Testis (tissue), 3 donors: ENCODE measurements around the gene MOG. TPM values are rescaled to one million over a fixed set of nuclear protein-coding genes. Genes with fewer than 3 reads are reported as not detected.

ENCODE experiments used
- DNase-seq: peaks from one replicate; pipeline ENCODE4 v3.0.0-alpha.2; 2019
- H3K27ac ChIP-seq, 2 donors: fragments of 200-600 bp; sonication (generic); one replicate each; pipeline ENCODE4 v1.5.1; 2019
- H3K27me3 ChIP-seq: fragments of 200-600 bp; sonication (generic); one replicate; pipeline ENCODE4 v1.5.1; 2019
- H3K36me3 ChIP-seq: fragments of 200-600 bp; sonication (generic); one replicate; pipeline ENCODE4 v1.5.1; 2017; ENCODE audit warnings: low read depth; ENCODE audit errors: missing control alignments
- H3K4me1 ChIP-seq: fragments of 200-600 bp; sonication (generic); one replicate; pipeline ENCODE4 v1.5.1; 2019
- H3K4me3 ChIP-seq, 2 donors: fragments of 200-600 bp; sonication (generic); one replicate each; pipeline ENCODE4 v1.5.1; 2017 to 2019
- H3K9me3 ChIP-seq: fragments of 200-600 bp; sonication (generic); one replicate; pipeline ENCODE4 v1.5.1; 2017
- CTCF ChIP-seq, 3 experiments: fragments of 450-650 bp in 2 of 3; fragments of 200-600 bp in 1 of 3; sonication (generic) in 1 of 3; IDR thresholded peaks; one replicate each; pipeline ENCODE4 v1.5.1; 2016 to 2019; ENCODE audit warnings: antibody characterized with exemption in 3 of 3, mild to moderate bottlenecking in 2 of 3, moderate library complexity in 1 of 3
- POLR2A ChIP-seq: fragments of 450-650 bp; IDR thresholded peaks from one replicate; pipeline ENCODE4 v1.6.1; 2017; ENCODE audit warnings: antibody characterized with exemption, mild to moderate bottlenecking, moderate library complexity
- WGBS, 2 donors: methylation state at CpG; one replicate each; pipeline ENCODE4 v1.1.5; 2018; 5-methylcytosine and 5-hydroxymethylcytosine counted together
- intact Hi-C: fragments of 100-400 bp; cut with DNase I; formaldehyde crosslinking; loops from one replicate; pipeline ENCODE4 v1.15.1; 2023; ENCODE audit warnings: low total_unique reads
- polyA plus RNA-seq: library from polyadenylated mRNA; stranded (reverse); fragments of 350-450 nt; fragmentation: Illumina TruSeq; extraction: RNeasy Lipid Tissue Mini Kit (QIAGEN cat#74804); gene quantifications from one replicate; pipeline ENCODE4 v1.2.3, GENCODE V29; 2014; ENCODE audit warnings: low read depth, low replicate concordance; ENCODE audit not compliant: insufficient read depth
- total RNA-seq, 2 donors: library from RNA; depleted of rRNA; stranded (reverse); fragments of >200 nt; gene quantifications; one replicate each; pipeline ENCODE4 v1.2.3, GENCODE V29; 2016

Gene MOG
- total and polyA plus RNA-seq, 3 donors from 2014 or later: 0.19 to 0.36 TPM; not detected in 1

GRCh38 chr6:29633534-29633905 lies 23.4 kb upstream of the MOG start:
- no peaks in the 10 kb centered on the region for H3K9me3 ChIP-seq
- peaks cover 10% of the 10 kb centered on the region for H3K4me1 ChIP-seq
- TF ChIP-seq POLR2A: no peak
- TF ChIP-seq CTCF (IDR thresholded peaks at IDR 0.05): no peak
- intact Hi-C loops: no loop called here
- peak overlapping the region; percentile 72 to 84 for H3K4me3 ChIP-seq
- no peak for DNase-seq
- WGBS, 2 donors: 2 to 6% methylated on average over 9 of the region's 9 CpGs
- H3K27ac ChIP-seq: peak overlapping the region; percentile 72 to 80
- H3K36me3 ChIP-seq: no peaks in the 10 kb centered on the region
- no peaks in the 10 kb centered on the region for H3K27me3 ChIP-seq

- no peaks in the 10 kb centered on the region for H3K27me3 ChIP-seq
- no peaks in the 10 kb centered on the region for H3K9me3 ChIP-seq
- intact Hi-C loops: no loop called here
- TF ChIP-seq CTCF (IDR thresholded peaks at IDR 0.05): no peak
- TF ChIP-seq POLR2A: no peak
- no peaks in the 10 kb centered on the region for H3K36me3 ChIP-seq
- 82 to 92% methylated on average over 9 of the region's 9 CpGs for WGBS, 2 donors
- DNase-seq: no peak
- no peaks in the 10 kb centered on the region for H3K4me1 ChIP-seq
- H3K4me3 ChIP-seq: no peak overlapping the region
- no peak overlapping the region for H3K27ac ChIP-seq
Measured at GRCh38 chr6:29637247-29637646, 19.6 kb upstream of the MOG start.

GRCh38 chr6:29641430-29642148 lies 15.3 kb upstream of the MOG start:
- DNase-seq: no peak
- no peak for TF ChIP-seq CTCF (IDR thresholded peaks at IDR 0.05)
- TF ChIP-seq POLR2A: no peak
- intact Hi-C loops: loop anchor here (10.0 kb wide), 1 partner anchor 1083 kb away; the partner anchor contains the start of gene TUBB
- no peak overlapping the region for H3K27ac ChIP-seq
- no peaks in the 10 kb centered on the region for H3K36me3 ChIP-seq
- no peaks in the 10 kb centered on the region for H3K4me1 ChIP-seq
- H3K9me3 ChIP-seq: no peaks in the 10 kb centered on the region
- H3K27me3 ChIP-seq: no peaks in the 10 kb centered on the region
- H3K4me3 ChIP-seq: no peak overlapping the region
- 50 to 68% methylated on average over 3 of the region's 3 CpGs for WGBS, 2 donors

DNA sequence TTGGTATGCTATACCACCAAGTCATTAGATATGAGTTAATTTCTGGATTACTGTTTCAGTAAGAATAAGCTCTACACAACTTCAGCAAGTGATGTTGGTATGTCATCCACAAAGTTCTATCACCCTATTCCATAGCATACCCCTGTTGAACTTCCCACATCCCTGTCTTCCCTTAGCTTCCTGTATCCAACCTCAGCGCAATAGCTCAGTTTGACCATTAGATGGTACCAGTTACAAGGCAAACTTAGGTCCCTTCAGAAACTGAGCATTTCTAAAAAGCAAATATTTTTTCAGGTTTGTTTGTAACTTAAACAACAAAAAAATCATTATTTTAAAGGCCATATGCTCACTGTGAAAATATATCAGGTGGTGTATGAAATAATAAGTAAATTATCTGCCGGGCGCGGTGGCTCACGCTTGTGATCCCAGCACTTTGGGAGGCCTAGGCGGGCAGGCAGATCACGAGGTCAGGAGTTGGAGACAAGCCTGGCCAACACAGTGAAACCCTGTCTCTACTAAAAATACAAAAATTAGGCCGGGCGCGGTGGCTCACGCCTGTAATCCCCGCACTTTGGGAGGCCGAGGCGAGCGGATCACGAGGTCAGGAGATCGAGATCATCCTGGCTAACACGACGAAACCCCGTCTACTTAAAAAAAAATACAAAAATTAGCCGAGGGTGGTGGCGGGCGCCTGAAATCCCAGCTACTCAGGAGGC lies 8.8 kb upstream of the MOG start:
- no peaks in the 10 kb centered on the region for H3K4me1 ChIP-seq

More for the DNA sequence above, 8.8 kb upstream of the MOG start:
- Histone ChIP-seq H3K9me3 (no peaks in the 10 kb centered on the region), H3K27ac (no peak overlapping the region), H3K4me3 (no peak overlapping the region), H3K27me3 (no peaks in the 10 kb centered on the region), H3K36me3 (no peaks in the 10 kb centered on the region)
- DNase-seq: no peak
- intact Hi-C loops: loop anchor here (10.0 kb wide), 1 partner anchor 1077 kb away; the partner anchor contains the start of gene TUBB
- TF ChIP-seq CTCF (IDR thresholded peaks at IDR 0.05) (peak; percentile 13 to 53 (median 27)), POLR2A (no peak)
- 48 to 75% methylated on average over 23 of the region's 23 CpGs for WGBS, 2 donors
